DND-41 (cell line): ENCODE results near the gene MAZ.
"Not testable (repeated sequence)": the region's sequence is repeated elsewhere in the genome, so short reads cannot be mapped to it uniquely, and the experiment has no call there.

Source experiments
- ATAC-seq: fragments of 200-7000 bp; cut with Tn5 transposase; 3 replicates; pipeline ENCODE4 v1.9.1; 2021; ENCODE audit warnings: low read depth; ENCODE audit not compliant: insufficient read depth
- DNase-seq: peaks from one replicate; pipeline ENCODE4 v3.0.0-alpha.2; 2020
- H2AFZ ChIP-seq: 2 replicates; pipeline ENCODE4 v1.6.0; 2012; ENCODE audit warnings: low read depth, low read length
- H3K27ac ChIP-seq: 2 replicates; pipeline ENCODE4 v1.5.1; 2012; ENCODE audit warnings: low read length, inconsistent platforms
- H3K27me3 ChIP-seq: fragments of 200-600 bp; sonication (generic); 2 replicates; pipeline ENCODE4 v1.6.0; 2012; ENCODE audit warnings: low read length, mild to moderate bottlenecking, inconsistent platforms; ENCODE audit not compliant: insufficient read depth, poor library complexity
- H3K36me3 ChIP-seq: 2 replicates; pipeline ENCODE4 v1.5.1; 2012; ENCODE audit warnings: low read length, inconsistent platforms; ENCODE audit not compliant: insufficient read depth
- H3K4me1 ChIP-seq: 2 replicates; pipeline ENCODE4 v1.5.1; 2012; ENCODE audit warnings: mild to moderate bottlenecking, low read length; ENCODE audit not compliant: insufficient read depth
- H3K4me2 ChIP-seq: 2 replicates; pipeline ENCODE4 v1.6.0; 2012; ENCODE audit warnings: mild to moderate bottlenecking, moderate library complexity, low read length, inconsistent platforms; ENCODE audit not compliant: insufficient read depth
- H3K4me3 ChIP-seq, 2 experiments: fragments of 200-600 bp in 1 of 2; shearing (Covaris generic) in 1 of 2; 2 replicates each; pipeline ENCODE4 v1.5.1; 2012 to 2016; ENCODE audit warnings: inconsistent platforms in 2 of 2, low read length in 2 of 2, mild to moderate bottlenecking in 2 of 2, low read depth in 1 of 2, moderate library complexity in 1 of 2
- H3K79me2 ChIP-seq: 2 replicates; pipeline ENCODE4 v1.6.0; 2012; ENCODE audit warnings: low read length, inconsistent platforms; ENCODE audit not compliant: insufficient read depth
- H3K9ac ChIP-seq: 2 replicates; pipeline ENCODE4 v1.6.0; 2012; ENCODE audit warnings: low read depth, mild to moderate bottlenecking, inconsistent platforms, low read length, moderate library complexity
- H3K9me3 ChIP-seq: 2 replicates; pipeline ENCODE4 v1.5.1; 2012; ENCODE audit warnings: low read length, moderate library complexity, mild to moderate bottlenecking, inconsistent platforms; ENCODE audit not compliant: insufficient read depth, severe bottlenecking
- H4K20me1 ChIP-seq: 2 replicates; pipeline ENCODE4 v1.6.0; 2012; ENCODE audit warnings: low read length; ENCODE audit not compliant: insufficient read depth
- EZH2 ChIP-seq: IDR thresholded peaks from 3 replicates; pipeline ENCODE4 v1.6.1; 2012; ENCODE audit warnings: borderline replicate concordance, low read depth, mild to moderate bottlenecking, moderate library complexity, low read length, inconsistent platforms; ENCODE audit not compliant: severe bottlenecking
- TF ChIP-seq, protein P1 (sequence below): IDR thresholded peaks from 2 replicates; pipeline ENCODE4 v1.5.1; 2012; ENCODE audit warnings: borderline replicate concordance, low read length, moderate library complexity, mild to moderate bottlenecking; ENCODE audit not compliant: poor library complexity, severe bottlenecking; ENCODE audit errors: extremely low read depth

Gene MAZ

GRCh38 chr16:29830774-29831173, 24.4 kb downstream of the MAZ start:
- no peak overlapping the region for H3K9ac ChIP-seq
- no peaks in the 10 kb centered on the region for H3K36me3 ChIP-seq
- no peaks in the 10 kb centered on the region for H3K79me2 ChIP-seq
- no peaks in the 10 kb centered on the region for H3K9me3 ChIP-seq
- H3K4me2 ChIP-seq = no peak overlapping the region
- no peak overlapping the region for H3K4me3 ChIP-seq
- TF ChIP-seq EZH2 = no peak
- peaks cover 22% of the 10 kb centered on the region for H3K4me1 ChIP-seq
- H4K20me1 ChIP-seq = no peaks in the 10 kb centered on the region
- no peak overlapping the region for H2AFZ ChIP-seq
- H3K27ac ChIP-seq = no peak overlapping the region
- no peak for ATAC-seq
- DNase-seq = no peak
- no peaks in the 10 kb centered on the region for H3K27me3 ChIP-seq

DNA sequence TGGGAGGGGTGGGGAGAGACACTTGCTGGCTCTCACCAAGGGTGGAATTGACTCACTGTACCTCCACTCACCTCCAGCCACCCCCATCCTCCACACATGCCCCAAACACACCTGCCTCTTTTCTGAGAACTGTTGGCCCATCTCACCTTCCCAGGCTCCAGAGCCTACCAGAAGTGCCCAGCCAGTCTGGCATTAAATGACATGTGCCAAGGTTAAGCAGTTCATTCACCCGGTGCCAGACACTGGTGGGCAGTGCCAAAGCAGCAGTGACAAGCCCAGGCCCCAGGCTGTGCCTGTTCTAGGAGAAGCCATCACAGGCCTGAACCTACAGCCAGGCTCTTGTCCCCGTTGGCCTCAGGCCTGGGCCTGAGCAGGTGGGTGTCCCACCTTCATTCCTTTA, 25.2 kb downstream of the MAZ start:
- ATAC-seq (no peak), DNase-seq (no peak)
- Histone ChIP-seq H3K27ac (no peak overlapping the region), H3K4me2 (no peak overlapping the region), H3K4me3 (no peak overlapping the region), H4K20me1 (no peaks in the 10 kb centered on the region), H2AFZ (no peak overlapping the region), H3K4me1 (peaks cover 15% of the 10 kb centered on the region), H3K79me2 (no peaks in the 10 kb centered on the region), H3K9ac (no peak overlapping the region), H3K27me3 (no peaks in the 10 kb centered on the region), H3K9me3 (no peaks in the 10 kb centered on the region), H3K36me3 (no peaks in the 10 kb centered on the region)
- TF ChIP-seq, protein P1, sequence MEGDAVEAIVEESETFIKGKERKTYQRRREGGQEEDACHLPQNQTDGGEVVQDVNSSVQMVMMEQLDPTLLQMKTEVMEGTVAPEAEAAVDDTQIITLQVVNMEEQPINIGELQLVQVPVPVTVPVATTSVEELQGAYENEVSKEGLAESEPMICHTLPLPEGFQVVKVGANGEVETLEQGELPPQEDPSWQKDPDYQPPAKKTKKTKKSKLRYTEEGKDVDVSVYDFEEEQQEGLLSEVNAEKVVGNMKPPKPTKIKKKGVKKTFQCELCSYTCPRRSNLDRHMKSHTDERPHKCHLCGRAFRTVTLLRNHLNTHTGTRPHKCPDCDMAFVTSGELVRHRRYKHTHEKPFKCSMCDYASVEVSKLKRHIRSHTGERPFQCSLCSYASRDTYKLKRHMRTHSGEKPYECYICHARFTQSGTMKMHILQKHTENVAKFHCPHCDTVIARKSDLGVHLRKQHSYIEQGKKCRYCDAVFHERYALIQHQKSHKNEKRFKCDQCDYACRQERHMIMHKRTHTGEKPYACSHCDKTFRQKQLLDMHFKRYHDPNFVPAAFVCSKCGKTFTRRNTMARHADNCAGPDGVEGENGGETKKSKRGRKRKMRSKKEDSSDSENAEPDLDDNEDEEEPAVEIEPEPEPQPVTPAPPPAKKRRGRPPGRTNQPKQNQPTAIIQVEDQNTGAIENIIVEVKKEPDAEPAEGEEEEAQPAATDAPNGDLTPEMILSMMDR = no peak
- no peak for TF ChIP-seq EZH2

DNA sequence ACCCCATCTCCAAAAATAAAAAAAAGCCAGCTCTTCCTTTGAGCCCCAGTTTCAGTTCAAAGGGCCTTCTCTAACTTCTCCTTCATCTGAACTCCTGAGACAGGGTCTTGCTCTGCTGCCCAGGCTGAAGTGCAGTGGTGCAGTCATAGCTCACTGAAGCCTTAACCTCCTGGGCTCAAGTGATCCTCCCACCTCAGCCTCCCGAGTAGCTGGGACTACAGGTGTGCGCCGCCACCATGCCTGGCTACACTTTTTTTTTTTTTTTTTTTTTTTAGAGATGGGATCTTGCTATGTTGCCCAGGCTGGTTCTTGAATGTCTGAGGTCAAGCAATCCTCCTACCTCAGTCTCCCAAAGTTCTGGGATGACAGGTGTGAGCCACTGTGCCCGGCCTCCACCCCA, 26.9 kb downstream of the MAZ start:
- not testable (repeated sequence) for H3K9ac ChIP-seq, H3K27ac ChIP-seq

GRCh38 chr16:29834079-29834478, 27.8 kb downstream of the MAZ start:
- Histone ChIP-seq H3K79me2 (no peaks in the 10 kb centered on the region), H3K4me2 (no peak overlapping the region), H3K27ac (no peak overlapping the region), H3K27me3 (no peaks in the 10 kb centered on the region), H3K36me3 (no peaks in the 10 kb centered on the region), H4K20me1 (no peaks in the 10 kb centered on the region), H3K9ac (no peak overlapping the region), H3K4me1 (no peaks in the 10 kb centered on the region), H3K4me3 (no peak overlapping the region), H3K9me3 (no peaks in the 10 kb centered on the region), H2AFZ (no peak overlapping the region)
- DNase-seq = no peak
- ATAC-seq = no peak
- TF ChIP-seq EZH2 = no peak
- TF ChIP-seq, protein P1 = no peak

More for the DNA sequence above, 26.9 kb downstream of the MAZ start:
- H3K79me2 ChIP-seq, ATAC-seq, DNase-seq, H3K9me3 ChIP-seq, H3K4me3 ChIP-seq, H2AFZ ChIP-seq, H3K4me2 ChIP-seq, H4K20me1 ChIP-seq, H3K27me3 ChIP-seq, H3K4me1 ChIP-seq, H3K36me3 ChIP-seq: not testable (repeated sequence)

DNA sequence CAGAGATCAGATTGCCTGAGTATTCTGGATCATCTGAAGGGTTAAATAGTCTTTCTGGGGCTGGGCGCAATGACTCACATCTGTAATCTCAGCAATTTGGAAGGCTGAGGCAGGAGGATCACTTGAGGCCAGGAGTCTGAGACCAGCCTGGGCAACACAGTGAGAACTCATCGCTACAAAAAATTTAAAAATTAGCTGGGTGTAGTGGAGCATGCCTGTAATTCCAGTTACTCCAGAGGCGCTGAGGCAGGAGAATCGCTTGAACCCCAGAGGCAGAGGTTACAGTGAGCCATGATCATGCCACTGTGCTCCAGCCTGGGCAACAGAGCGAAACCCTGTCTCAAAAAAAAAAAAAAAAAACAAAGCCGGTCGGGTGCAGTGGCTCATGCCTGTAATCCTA, 29.6 kb downstream of the MAZ start:
- no peak overlapping the region for H3K9ac ChIP-seq

More for the DNA sequence above, 29.6 kb downstream of the MAZ start:
- Histone ChIP-seq H3K4me1 (no peaks in the 10 kb centered on the region), H3K36me3 (no peaks in the 10 kb centered on the region), H3K27me3 (no peaks in the 10 kb centered on the region), H3K9me3 (no peaks in the 10 kb centered on the region), H3K79me2 (no peaks in the 10 kb centered on the region), H3K27ac (no peak overlapping the region), H2AFZ (no peak overlapping the region), H4K20me1 (no peaks in the 10 kb centered on the region), H3K4me2 (no peak overlapping the region), H3K4me3 (no peak overlapping the region)
- DNase-seq (no peak), ATAC-seq (no peak)
- TF ChIP-seq, protein P1 = no peak
- no peak for TF ChIP-seq EZH2
